ENCODE results near the gene PERCC1.

- TF ChIP-seq CTCF (IDR thresholded peaks at IDR 0.05): no peak
- TF ChIP-seq POLR2A (IDR thresholded peaks at IDR 0.05): no peak
These were observed 19.3 kb downstream of the PERCC1 start for GRCh38 chr16:1450218-1450617.

All from right lobe of liver (tissue), 4 donors.